Smooth muscle cell of bladder (primary cell): ENCODE data around the gene COA8. TPM values are rescaled to one million over a fixed set of nuclear protein-coding genes. Genes with fewer than 3 reads are reported as not detected.

ENCODE experiments used
- total RNA-seq: library from RNA; depleted of rRNA; stranded (reverse); fragments of >200 nt; gene quantifications from 2 replicates; pipeline ENCODE4 v1.2.3, GENCODE V29; 2014

The COA8 gene, protein sequence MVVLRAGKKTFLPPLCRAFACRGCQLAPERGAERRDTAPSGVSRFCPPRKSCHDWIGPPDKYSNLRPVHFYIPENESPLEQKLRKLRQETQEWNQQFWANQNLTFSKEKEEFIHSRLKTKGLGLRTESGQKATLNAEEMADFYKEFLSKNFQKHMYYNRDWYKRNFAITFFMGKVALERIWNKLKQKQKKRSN
- total RNA-seq = 17.1 and 17.6 TPM in 2 replicates

DNA sequence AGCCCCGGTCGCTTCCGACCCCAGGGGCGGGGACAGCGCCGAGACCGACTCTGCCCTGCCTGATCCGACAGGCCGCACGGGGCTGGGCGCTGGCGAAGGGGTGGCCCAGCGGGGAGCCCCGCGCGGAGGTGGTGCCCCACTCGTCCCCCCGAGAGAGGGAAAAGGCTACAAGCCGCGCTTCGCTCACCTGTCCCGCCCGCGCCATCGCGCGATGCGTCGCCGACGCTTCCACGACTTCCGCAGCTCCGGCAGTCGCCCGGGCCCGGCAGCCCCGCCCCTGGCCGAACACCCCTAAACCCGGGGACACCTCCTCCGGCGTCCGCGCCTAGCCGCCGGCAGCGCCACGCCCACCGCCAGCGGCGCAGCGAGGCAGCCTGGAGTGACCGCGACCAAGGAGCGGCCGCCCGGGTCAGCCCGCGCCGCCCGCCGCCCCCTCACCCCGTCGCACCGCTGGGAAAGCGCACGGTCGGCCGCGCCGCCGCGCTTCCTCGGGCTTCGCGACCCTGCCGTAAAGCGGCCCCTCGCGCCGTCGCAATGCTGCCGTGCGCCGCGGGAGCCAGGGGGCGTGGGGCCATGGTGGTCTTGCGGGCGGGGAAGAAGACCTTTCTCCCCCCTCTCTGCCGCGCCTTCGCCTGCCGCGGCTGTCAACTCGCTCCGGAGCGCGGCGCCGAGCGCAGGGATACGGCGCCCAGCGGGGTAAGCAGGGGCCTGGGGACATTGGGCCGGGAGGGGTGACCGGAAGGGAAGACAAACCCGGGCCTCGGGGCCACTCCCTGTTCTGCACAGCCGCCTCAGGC, at the start of gene COA8, which contains the start of gene BAG5:
Gene COA8, plus strand, starts transcription at position 532 of the 797 bp plus-strand sequence. Its CDS starts 42 bp downstream, at position 574.
Gene BAG5, minus strand, starts transcription at position 229 of the 797 bp plus-strand sequence. CDS start 1,493 bp downstream, outside the sequence.

DNA sequence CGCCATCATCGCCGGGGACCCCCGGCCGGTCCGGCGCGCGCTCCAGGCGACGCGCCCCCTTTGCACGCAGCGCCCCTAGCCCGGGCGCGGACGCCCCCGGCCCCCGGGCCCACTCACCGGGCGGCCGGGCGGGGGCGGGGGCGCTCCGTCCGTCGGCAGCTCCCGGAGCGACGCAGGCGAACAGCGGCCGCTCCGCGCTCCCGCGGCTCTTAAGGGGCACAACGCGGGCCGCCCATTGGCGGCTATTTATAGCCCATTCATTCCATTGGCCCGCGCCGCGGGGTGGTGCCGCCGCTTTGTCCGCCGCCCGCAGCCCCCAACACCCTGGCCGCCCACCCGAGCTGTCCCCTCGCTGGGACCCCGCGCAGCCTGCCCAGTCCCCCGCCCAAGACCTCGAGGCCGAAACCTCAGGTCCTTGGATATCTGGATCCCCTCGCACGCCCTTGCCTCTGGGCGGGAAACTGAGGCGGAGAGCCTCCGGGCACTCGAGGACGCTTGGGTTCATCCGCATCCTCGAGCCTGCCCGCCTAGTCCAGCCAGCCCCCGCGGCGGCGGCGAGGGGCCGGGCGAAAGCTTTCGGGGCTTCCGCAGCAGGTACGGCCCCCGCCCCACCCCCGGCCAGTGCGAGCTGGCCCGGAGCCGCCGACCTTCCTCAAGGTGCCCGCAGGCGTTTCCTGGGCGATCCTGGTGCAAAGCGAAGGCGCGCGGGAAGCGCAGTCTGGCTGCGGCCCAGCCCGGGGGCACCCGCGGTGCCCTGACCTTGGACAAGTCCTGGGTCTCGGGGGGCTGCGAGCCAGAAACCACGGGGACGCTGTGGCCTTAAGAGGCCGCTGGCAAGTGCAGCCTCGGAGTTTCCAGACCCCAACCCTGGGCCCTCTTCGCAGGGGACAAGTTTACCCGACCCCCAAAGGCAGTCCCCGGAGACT, 39.8 kb upstream of the COA8 start, which contains the start of gene CKB:
Gene CKB, minus strand, starts transcription at position 182 of the 926 bp plus-strand sequence. CDS start 337 bp downstream, outside the sequence.

DNA sequence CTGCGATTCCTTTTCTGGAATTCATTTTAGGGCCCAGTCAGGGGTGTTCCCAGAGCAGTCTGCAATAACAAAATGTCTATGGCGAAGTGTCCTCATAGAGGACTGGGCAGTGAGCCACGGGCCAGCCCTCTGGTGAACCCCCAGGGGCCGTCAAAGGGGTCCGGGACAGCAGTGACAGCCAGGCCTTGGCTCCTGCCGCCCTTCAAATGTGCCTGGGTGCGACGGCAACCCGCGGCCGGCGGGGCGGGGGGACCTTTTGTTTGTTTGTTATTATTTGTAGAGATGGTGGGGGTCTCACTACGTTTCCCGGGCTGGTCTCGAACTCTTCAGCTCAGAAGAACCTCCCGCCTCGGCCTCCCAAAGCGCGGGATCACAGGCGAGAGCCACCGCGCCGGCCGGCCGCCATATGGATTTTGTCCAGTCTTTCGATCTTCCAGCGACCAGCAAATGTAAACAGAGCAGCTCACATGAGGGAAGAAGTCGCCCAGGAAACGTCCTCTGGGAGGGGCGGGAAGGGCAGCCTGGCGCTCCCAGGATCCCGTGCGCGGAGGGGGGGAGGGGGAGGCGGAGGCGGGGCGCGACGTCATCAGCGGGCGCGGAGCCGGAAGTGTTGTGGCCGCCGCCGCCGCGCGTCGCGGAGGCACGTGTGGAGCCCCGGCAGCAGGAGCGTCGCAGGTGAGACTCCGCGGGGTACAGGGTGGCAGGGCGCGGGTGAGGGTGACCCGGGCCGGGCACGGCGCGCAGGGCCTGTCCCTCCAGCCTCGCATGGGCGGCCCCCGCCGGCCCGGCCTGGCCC, 34.0 kb upstream of the COA8 start, which contains the start of gene TRMT61A:
Gene TRMT61A, plus strand, starts transcription at position 610 of the 796 bp plus-strand sequence. CDS start 783 bp downstream, outside the sequence.

DNA sequence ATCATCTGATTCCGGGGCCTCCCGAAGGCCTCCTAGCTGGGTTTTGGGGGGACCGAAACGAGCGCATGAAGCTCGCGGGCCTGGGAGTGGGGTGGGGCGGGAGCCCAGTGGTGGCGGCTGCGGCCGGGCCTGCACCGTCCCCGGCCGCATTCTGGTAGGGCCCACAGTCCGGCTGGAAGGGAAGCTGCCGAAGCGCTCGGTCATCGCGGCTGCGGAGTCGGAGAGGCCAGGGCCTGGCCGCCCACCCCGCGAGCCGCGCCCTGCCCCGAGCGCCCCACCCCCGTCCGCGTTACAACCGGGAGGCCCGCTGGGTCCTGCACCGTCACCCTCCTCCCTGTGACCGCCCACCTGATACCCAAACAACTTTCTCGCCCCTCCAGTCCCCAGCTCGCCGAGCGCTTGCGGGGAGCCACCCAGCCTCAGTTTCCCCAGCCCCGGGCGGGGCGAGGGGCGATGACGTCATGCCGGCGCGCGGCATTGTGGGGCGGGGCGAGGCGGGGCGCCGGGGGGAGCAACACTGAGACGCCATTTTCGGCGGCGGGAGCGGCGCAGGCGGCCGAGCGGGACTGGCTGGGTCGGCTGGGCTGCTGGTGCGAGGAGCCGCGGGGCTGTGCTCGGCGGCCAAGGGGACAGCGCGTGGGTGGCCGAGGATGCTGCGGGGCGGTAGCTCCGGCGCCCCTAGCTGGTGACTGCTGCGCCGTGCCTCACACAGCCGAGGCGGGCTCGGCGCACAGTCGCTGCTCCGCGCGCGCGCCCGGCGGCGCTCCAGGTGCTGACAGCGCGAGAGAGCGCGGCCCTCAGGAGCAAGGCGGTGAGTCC, 66.1 kb downstream of the COA8 start, which contains the start of gene KLC1:
Gene KLC1, plus strand, starts transcription at position 528 of the 819 bp plus-strand sequence. CDS start 25,354 bp downstream, outside the sequence.

Other genes starting within 250 kb of the COA8 start
- gene EIF5, start 228.7 kb upstream of the COA8 start, total RNA-seq = 182 and 195 TPM in 2 replicates
- 69.8 and 86.5 TPM in 2 replicates for gene MARK3, start 177.5 kb upstream of the COA8 start, total RNA-seq
- 11.4 and 24.4 TPM in 2 replicates for gene CKB, start 40.1 kb upstream of the COA8 start, total RNA-seq
- gene TRMT61A, start 33.8 kb upstream of the COA8 start, total RNA-seq = 5.1 and 7.3 TPM in 2 replicates
- 25.2 and 30.4 TPM in 2 replicates for gene BAG5, start 303 bp upstream of the COA8 start, total RNA-seq
- 189 and 219 TPM in 2 replicates for gene KLC1, start 66.3 kb downstream of the COA8 start, total RNA-seq
- gene XRCC3, start 152.5 kb downstream of the COA8 start, total RNA-seq = 3.1 and 3.7 TPM in 2 replicates
- 51.6 and 57.8 TPM in 2 replicates for gene ZFYVE21, start 152.8 kb downstream of the COA8 start, total RNA-seq